A549 (cell line): ENCODE measurements around the gene BANF1.

Experiments
- CTCF ChIP-seq: fragments of >200 bp; sonication (Bioruptor Twin); formaldehyde crosslinking; IDR thresholded peaks from 3 replicates; pipeline ENCODE4 v1.5.1; 2016
- ELK1 ChIP-seq: fragments of 150-350 bp; IDR thresholded peaks from 2 replicates; pipeline ENCODE4 v1.6.1; 2014; ENCODE audit warnings: low read depth, mild to moderate bottlenecking, low read length
- EP300 ChIP-seq, 2 experiments: fragments of >200 bp; sonication (Bioruptor Twin); formaldehyde crosslinking; IDR thresholded peaks; 2 replicates in 1 of 2; 3 replicates in 1 of 2; pipeline ENCODE4 v1.6.1; 2016 to 2017
- JUN ChIP-seq, 2 experiments: fragments of >200 bp; sonication (Bioruptor Twin); formaldehyde crosslinking; IDR thresholded peaks; 2 replicates in 1 of 2; 3 replicates in 1 of 2; pipeline ENCODE4 v1.6.1; 2016 to 2017
- NPAS2 ChIP-seq: fragments of 250-450 bp; sonication (Bioruptor Pico); IDR thresholded peaks from 2 replicates; pipeline ENCODE4 v1.8.0; 2022; ENCODE audit warnings: mild to moderate bottlenecking, moderate library complexity, borderline replicate concordance
- NR3C1 ChIP-seq: fragments of >200 bp; sonication (Bioruptor Twin); formaldehyde crosslinking; IDR thresholded peaks from 3 replicates; pipeline ENCODE4 v1.6.1; 2017
- RFX5 ChIP-seq: fragments of 450-650 bp; IDR thresholded peaks from 2 replicates; pipeline ENCODE4 v1.7.1; 2014; ENCODE audit warnings: antibody characterized with exemption, mild to moderate bottlenecking, moderate library complexity
- RNF2 ChIP-seq: fragments of 200-600 bp; sonication (generic); IDR thresholded peaks from 2 replicates; pipeline ENCODE4 v1.6.1; 2016; ENCODE audit warnings: low read depth, mild to moderate bottlenecking, antibody characterized with exemption, moderate library complexity, borderline replicate concordance
- SMC3 ChIP-seq: fragments of >200 bp; sonication (Bioruptor Twin); formaldehyde crosslinking; IDR thresholded peaks from 3 replicates; pipeline ENCODE4 v1.6.1; 2018; ENCODE audit warnings: inconsistent platforms
- USF2 ChIP-seq: fragments of 450-650 bp; IDR thresholded peaks from 2 replicates; pipeline ENCODE4 v1.6.1; 2014; ENCODE audit warnings: antibody characterized with exemption
- TF ChIP-seq, protein P1 (sequence below): fragments of 200-600 bp; sonication (generic); IDR thresholded peaks from 2 replicates; pipeline ENCODE4 v1.6.1; 2016; ENCODE audit warnings: antibody characterized with exemption, mild to moderate bottlenecking, moderate library complexity
- TF ChIP-seq, protein P2 (sequence below): fragments of >200 bp; sonication (Bioruptor Twin); formaldehyde crosslinking; IDR thresholded peaks from 2 replicates; pipeline ENCODE4 v1.6.1; 2016
- TF ChIP-seq, protein P3 (sequence below): IDR thresholded peaks from 2 replicates; pipeline ENCODE4 v1.6.1; 2012

- no peak for TF ChIP-seq EP300 (IDR thresholded peaks at IDR 0.05)
- TF ChIP-seq CTCF: no peak
- no peak for TF ChIP-seq USF2
- TF ChIP-seq SMC3: no peak
- no peak for TF ChIP-seq JUN (IDR thresholded peaks at IDR 0.05)
- TF ChIP-seq, protein P1, sequence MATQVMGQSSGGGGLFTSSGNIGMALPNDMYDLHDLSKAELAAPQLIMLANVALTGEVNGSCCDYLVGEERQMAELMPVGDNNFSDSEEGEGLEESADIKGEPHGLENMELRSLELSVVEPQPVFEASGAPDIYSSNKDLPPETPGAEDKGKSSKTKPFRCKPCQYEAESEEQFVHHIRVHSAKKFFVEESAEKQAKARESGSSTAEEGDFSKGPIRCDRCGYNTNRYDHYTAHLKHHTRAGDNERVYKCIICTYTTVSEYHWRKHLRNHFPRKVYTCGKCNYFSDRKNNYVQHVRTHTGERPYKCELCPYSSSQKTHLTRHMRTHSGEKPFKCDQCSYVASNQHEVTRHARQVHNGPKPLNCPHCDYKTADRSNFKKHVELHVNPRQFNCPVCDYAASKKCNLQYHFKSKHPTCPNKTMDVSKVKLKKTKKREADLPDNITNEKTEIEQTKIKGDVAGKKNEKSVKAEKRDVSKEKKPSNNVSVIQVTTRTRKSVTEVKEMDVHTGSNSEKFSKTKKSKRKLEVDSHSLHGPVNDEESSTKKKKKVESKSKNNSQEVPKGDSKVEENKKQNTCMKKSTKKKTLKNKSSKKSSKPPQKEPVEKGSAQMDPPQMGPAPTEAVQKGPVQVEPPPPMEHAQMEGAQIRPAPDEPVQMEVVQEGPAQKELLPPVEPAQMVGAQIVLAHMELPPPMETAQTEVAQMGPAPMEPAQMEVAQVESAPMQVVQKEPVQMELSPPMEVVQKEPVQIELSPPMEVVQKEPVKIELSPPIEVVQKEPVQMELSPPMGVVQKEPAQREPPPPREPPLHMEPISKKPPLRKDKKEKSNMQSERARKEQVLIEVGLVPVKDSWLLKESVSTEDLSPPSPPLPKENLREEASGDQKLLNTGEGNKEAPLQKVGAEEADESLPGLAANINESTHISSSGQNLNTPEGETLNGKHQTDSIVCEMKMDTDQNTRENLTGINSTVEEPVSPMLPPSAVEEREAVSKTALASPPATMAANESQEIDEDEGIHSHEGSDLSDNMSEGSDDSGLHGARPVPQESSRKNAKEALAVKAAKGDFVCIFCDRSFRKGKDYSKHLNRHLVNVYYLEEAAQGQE: no peak
- no peak for TF ChIP-seq NR3C1
- TF ChIP-seq ELK1: no peak
- TF ChIP-seq, protein P2, sequence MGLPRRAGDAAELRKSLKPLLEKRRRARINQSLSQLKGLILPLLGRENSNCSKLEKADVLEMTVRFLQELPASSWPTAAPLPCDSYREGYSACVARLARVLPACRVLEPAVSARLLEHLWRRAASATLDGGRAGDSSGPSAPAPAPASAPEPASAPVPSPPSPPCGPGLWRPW: no peak
- TF ChIP-seq NPAS2 (CRISPR knock-in tag): no peak
- TF ChIP-seq RFX5: no peak
- TF ChIP-seq, protein P3, sequence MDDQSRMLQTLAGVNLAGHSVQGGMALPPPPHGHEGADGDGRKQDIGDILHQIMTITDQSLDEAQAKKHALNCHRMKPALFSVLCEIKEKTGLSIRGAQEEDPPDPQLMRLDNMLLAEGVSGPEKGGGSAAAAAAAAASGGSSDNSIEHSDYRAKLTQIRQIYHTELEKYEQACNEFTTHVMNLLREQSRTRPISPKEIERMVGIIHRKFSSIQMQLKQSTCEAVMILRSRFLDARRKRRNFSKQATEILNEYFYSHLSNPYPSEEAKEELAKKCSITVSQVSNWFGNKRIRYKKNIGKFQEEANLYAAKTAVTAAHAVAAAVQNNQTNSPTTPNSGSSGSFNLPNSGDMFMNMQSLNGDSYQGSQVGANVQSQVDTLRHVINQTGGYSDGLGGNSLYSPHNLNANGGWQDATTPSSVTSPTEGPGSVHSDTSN: no peak
- TF ChIP-seq RNF2: no peak
Measured at GRCh38 chr11:65960824-65961266, 41.5 kb upstream of the BANF1 start.
